ENCODE data around the gene RCN1. TPM values are rescaled to one million over a fixed set of nuclear protein-coding genes. Genes with fewer than 3 reads are reported as not detected.

Gene RCN1
- total RNA-seq, 1 donor: 317 TPM

DNA sequence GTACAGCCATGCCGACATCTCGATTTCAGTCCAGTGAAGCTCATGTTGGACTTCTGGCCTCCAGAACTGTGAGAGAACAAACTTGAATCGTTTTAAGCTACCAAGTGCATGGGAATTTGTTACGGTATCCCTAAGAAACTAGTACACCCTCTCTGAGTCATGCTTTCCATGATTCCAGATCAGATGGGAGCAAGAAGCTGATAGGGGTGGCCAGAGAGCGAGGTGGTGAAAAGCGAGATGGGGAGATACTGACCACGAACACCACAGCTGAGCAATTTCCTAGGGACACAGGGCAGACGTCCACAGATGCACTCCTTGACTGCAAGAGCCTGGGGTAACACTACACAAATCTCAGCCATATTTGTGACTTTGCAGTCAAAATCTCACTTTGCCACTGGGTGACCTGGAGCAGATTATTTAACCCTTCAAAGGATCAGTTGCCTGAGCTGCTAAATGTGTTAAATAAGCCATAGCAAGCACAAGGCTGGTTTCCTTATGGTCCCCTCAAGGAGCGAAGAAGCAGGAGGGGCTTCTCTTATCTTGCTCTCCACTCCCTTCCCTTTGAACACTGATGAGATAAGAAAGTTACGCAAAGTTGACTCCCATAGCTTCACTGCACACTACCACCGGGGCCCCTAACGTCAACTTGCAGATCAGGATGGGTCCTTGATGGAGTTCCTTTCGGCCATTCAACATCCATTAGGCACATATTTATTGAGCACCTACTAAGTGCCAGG is 22.6 kb upstream of the RCN1 start:
- no peak overlapping the region for H3K4me3 ChIP-seq (ENCODE audit: low read depth, low read length)
- TF ChIP-seq, protein P1, sequence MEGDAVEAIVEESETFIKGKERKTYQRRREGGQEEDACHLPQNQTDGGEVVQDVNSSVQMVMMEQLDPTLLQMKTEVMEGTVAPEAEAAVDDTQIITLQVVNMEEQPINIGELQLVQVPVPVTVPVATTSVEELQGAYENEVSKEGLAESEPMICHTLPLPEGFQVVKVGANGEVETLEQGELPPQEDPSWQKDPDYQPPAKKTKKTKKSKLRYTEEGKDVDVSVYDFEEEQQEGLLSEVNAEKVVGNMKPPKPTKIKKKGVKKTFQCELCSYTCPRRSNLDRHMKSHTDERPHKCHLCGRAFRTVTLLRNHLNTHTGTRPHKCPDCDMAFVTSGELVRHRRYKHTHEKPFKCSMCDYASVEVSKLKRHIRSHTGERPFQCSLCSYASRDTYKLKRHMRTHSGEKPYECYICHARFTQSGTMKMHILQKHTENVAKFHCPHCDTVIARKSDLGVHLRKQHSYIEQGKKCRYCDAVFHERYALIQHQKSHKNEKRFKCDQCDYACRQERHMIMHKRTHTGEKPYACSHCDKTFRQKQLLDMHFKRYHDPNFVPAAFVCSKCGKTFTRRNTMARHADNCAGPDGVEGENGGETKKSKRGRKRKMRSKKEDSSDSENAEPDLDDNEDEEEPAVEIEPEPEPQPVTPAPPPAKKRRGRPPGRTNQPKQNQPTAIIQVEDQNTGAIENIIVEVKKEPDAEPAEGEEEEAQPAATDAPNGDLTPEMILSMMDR (IDR thresholded peaks at IDR 0.05; ENCODE audit: insufficient read depth, low read length): no peak
- DNase-seq (ENCODE audit: low read depth): peak; percentile 63

GRCh38 chr11:32069361-32070058 is 21.4 kb upstream of the RCN1 start:
- no peak for DNase-seq (ENCODE audit: low read depth)
- TF ChIP-seq, protein P1 (IDR thresholded peaks at IDR 0.05; ENCODE audit: insufficient read depth, low read length): no peak
- no peak overlapping the region for H3K4me3 ChIP-seq (ENCODE audit: low read depth, low read length)

GRCh38 chr11:32070692-32071091 is 20.2 kb upstream of the RCN1 start:
- no peak for DNase-seq (ENCODE audit: low read depth)
- no peak overlapping the region for H3K4me3 ChIP-seq (ENCODE audit: low read depth, low read length)
- TF ChIP-seq, protein P1 (IDR thresholded peaks at IDR 0.05; ENCODE audit: insufficient read depth, low read length): no peak

DNA sequence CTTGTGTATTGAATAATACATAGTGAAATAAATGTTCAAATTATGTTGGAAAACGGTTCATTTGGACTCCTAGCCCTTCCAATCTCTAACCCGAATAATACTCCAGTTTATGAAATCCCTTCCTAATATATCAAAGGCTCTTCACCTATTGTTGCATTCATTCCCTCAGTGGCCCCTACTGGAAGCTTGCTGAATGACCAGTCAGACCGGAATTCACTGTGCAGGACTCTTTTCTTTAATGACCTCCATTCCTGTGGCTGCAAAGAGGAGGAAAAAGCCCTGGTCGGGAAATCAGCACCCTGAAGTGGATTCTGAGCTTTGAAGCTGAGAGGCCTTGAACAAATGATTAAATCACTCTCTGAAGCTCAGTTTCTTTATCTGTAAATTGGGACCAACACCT is 19.1 kb upstream of the RCN1 start:
- H3K4me3 ChIP-seq (ENCODE audit: low read depth, low read length): no peak overlapping the region
- TF ChIP-seq, protein P1 (IDR thresholded peaks at IDR 0.05; ENCODE audit: insufficient read depth, low read length): peak; percentile 78
- peak; percentile 68 for DNase-seq (ENCODE audit: low read depth)

- no peak overlapping the region for H3K4me3 ChIP-seq (ENCODE audit: low read depth, low read length)
- TF ChIP-seq, protein P1 (IDR thresholded peaks at IDR 0.05; ENCODE audit: insufficient read depth, low read length): no peak
- no peak for DNase-seq (ENCODE audit: low read depth)
Measured at GRCh38 chr11:32072872-32073643, 17.8 kb upstream of the RCN1 start.

- no peak overlapping the region for H3K4me3 ChIP-seq (ENCODE audit: low read depth, low read length)
- DNase-seq (ENCODE audit: low read depth): no peak
- TF ChIP-seq, protein P1 (IDR thresholded peaks at IDR 0.05; ENCODE audit: insufficient read depth, low read length): no peak
Measured at GRCh38 chr11:32073644-32074026, 17.2 kb upstream of the RCN1 start.

All from fibroblast of the aortic adventitia (primary cell).